Renal cortex interstitium (tissue), 11 donors: ENCODE data around the gene CD200R1. TPM values are rescaled to one million over a fixed set of nuclear protein-coding genes. Genes with fewer than 3 reads are reported as not detected.

Experiments
- DNase-seq, 11 donors: peaks; one replicate each; pipeline ENCODE4 v3.0.0-alpha.2; 2013; ENCODE audit warnings: low read depth in 9 of 11, low spot score in 4 of 11; ENCODE audit errors: extremely low read depth in 1 of 11
- polyA plus RNA-seq, 3 donors: library from polyadenylated mRNA; unstranded; fragments of 120-200 nt; gene quantifications; one replicate each; pipeline ENCODE4 v1.2.1, GENCODE V29; 2013; ENCODE audit not compliant: insufficient read length in 3 of 3

The CD200R1 gene
- polyA plus RNA-seq, 3 donors = 0.98 to 1.4 (median 1.0) TPM

DNA sequence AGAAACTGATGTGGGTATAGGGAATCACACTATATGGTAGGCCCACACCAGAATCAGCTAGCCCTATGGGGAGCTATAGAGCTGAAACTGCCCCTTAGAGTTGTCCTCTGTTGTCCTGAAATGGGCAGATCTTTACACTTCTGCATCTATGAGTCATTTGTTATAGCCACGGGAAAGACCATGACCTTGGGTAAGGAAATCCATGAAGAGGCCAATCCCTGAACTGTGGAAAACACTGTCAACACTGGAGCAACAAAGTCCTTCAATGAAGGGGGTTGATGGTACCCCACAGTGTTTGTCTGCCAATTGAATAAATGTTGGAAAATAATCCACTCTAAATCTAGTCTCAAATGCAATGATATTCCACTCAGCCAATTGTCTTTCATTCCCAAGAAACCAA is 5.2 kb upstream of the CD200R1 start:
- no peak for DNase-seq

DNA sequence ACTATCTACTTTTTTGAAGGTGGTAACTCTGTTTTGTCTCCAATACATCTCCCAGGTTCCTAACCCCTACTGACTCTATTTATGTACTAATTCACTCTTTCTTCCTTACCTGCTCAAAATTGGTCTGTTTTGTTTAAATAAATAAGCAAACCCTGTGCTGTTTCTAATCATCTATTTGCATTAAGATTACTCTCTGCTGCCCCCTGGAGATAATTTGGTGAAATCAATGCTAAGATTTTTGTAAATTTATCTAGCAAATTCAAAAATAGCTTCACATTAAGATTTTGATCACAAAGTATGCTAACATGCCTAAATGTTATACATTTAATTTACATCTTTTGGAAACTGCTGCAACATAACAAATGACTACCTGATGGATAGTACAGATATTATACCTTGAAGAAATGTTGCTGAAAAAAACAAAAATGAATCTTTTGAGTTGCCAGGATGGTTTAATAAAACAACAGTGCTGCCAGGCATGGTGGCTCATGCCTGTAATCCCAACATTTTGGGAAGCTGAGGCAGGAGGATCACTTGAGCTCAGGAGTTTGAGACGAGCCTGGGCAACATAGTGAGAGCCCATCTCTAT is 4.4 kb upstream of the CD200R1 start:
- peak in 5 of 11 donors; percentile 7 to 41 (median 27) for DNase-seq

DNA sequence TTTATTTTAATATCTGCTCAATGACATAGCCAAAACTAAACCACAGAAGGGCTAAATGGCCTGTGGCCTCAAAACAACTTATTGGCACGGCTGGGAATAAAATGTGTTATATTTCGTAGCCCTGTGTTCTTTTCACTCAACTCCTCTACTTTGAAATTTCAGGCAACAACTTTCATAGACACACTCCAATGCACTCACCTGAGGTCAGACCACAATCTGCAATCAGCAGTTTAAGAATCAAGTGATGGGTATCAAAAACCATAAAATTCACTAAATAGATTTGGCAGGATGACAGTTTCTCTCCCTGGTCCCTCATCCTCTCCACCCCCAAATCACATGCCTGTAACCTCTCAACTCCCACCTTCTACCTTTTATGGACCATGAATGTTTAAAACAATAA is 2.0 kb upstream of the CD200R1 start:
- DNase-seq = no peak

DNA sequence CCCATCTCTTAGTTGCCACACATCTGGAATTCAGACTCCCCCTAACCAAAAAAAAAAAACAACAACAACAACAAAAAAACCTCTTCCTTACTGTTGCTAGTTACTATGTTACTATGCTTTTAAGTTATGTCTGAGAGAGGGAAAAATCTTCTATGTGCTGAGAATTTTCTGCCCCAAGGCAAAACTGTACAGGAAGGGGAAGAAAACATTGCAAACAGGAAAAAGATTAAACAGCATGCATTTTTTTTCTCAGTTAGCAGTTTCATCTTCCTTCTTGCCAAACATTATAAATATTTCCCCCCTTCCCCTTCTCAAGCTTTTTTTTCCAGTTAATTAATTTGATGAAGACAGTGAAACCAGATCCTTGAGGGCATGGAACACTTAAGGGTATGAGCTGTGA is 1.1 kb upstream of the CD200R1 start:
- DNase-seq = no peak

DNA sequence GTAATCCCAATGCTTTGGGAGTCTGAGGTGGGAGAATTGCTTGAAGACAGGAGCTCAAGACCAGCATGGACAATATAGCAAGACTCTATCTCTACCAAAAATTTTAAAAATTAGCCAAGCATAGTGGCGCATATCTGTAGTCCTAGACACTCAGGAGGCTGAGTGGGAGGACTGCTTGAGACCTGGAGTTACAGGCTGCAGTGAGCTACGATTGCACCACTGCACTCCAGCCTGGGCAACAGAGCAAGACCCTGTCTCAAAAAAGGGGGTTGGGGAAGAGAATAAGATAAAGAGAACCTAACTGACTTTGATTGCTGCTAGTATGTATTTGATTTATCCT is 755 bp downstream of the CD200R1 start:
- DNase-seq = no peak

DNA sequence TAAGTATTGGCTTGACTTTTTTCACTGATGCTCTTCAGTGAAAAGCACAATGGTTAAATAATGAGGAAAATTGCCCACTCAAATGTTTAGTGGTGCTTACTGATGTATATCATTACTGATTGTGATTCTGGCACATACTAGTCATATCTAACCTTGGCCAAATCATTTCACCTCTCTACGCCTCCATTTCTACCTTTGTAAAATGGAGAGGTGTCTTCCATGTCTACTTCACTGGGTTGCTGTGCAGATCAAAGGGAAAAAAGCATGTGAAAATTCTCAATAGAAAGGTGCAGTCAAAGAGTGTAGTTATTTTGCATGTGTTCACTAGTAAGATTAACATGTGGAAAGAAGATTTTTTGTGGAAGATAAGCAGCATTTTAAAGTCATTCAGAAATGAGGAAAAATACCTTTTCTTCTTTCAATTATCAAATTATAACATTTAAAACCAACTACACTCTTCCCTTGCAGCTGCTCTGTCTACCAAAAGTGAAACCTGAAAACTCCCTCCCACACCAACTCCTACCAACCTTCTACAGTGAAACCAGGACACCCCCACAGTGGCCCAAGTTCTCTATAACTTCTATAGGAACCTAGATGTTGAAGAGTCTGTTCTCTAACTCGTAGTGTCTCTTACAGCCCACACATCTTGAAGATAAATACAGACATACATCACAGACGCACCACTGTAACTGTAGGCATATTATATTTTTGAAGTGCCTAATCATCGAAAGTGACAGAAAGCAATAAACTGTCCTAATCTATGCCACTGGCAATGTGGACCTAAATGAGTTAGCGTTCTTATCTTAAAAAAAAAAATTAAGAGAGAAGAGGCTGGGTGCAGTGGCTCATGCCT is 1.4 kb downstream of the CD200R1 start:
- DNase-seq = no peak

DNA sequence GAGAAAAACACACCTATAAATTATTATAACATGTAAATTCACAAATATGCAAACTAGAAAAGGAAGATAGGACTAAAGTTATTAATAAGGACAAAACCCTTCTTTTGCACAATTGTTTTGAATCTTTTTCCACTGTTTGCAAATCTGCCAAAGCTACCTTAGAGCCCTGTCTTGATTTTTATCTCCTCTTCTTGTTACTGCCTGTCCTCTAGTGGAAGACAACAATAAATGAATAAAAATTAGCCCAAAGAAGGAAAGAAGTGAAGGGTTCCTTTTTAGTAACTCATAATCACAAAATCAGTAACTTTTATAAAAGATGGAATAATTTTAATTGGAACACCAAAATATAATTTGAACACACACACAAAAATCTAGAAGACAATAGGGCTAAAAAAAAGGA is 2.7 kb downstream of the CD200R1 start:
- DNase-seq = no peak

DNA sequence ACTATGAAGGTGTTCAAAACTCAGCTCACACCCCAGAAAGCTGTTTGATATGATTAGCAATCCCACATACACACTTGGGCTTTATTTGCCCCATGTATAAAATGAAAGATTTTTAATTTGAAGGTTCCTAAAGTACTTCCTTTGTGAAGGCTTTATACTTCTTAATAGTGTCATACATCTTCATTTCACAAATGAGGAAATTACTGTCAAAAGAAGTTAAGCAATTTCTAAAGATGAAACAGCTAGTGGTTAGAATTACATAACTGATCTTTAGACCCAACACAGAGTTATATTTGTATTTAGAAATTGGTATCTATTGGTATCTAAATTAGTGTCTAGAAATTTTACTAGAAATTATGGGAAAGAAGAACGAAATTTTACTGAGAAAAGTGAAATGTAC is 7.1 kb downstream of the CD200R1 start:
- no peak for DNase-seq

DNA sequence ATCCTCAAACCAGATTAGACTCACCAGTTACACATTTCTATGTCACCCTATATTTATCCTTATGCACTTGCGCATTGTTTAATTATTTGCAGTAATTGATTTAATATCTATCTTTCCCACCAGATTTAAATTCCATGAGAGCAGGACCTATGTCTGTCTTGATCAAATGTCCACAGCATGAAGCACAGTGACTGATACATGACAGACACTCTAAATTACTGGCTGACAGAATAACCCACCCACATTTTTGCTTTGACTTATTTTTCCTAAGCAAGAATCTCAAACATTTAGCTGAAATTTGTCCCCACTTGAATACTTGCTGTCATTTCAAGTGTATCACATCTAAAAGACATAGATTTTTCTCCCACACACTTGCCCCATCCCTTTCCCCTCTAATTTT is 7.5 kb downstream of the CD200R1 start:
- DNase-seq = no peak

DNA sequence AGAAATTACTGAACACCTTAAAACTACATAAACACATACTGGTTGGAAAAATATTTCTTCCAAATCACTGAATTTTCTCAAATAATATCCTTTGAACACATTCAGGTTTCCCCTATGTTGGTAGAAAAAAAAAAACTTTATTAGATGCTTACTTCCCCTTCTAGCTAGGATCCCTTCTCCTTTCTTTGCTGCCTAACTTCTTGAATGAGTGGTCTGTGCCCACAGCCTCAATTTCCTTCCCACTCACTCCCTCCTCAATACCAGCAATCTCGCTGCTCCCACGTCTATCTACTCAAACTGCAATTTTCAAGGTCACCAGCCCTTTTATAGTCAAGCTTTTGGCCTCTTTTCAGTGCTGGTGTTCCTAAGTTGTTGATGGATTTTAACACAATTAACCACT is 8.3 kb downstream of the CD200R1 start:
- DNase-seq = no peak

DNA sequence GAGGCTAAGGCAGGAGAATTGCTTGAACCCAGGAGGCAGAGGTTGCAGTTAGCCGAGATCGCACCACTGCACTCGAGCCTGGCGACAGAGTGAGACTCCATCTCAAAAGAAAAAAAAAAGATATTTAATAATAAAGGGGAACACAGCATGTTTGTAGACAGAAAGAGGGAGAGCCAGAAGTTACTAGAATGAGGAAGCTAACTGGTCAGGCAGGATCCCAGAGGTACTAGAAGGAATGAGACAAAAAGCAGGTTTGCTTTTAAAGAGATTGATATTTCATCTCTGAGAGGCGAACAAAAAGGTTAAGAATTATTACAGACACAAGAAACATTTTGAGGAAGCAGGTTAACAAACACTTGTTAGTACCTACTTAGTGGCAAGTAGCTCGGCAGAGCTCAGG is 9.2 kb downstream of the CD200R1 start:
- no peak for DNase-seq

DNA sequence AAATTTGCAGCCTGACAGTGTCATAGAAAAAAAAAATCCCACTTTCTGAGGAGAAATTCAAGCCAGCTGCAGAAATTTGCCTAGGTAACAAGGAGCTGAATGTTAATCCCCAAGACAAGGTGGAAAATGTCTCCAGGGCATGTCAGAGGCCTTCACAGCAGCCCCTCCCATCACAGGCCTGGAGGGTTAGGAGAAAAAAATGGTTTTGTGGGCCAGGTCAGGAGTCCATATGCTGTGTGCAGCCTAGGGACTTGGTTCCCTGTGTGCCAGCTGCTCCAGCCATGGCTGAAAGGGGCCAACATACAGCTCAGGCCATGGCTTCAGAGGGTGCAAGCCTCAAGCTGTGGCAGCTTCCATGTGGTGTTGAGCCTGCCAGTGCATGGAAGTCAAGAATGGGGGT is 11.2 kb downstream of the CD200R1 start:
- DNase-seq = no peak

DNA sequence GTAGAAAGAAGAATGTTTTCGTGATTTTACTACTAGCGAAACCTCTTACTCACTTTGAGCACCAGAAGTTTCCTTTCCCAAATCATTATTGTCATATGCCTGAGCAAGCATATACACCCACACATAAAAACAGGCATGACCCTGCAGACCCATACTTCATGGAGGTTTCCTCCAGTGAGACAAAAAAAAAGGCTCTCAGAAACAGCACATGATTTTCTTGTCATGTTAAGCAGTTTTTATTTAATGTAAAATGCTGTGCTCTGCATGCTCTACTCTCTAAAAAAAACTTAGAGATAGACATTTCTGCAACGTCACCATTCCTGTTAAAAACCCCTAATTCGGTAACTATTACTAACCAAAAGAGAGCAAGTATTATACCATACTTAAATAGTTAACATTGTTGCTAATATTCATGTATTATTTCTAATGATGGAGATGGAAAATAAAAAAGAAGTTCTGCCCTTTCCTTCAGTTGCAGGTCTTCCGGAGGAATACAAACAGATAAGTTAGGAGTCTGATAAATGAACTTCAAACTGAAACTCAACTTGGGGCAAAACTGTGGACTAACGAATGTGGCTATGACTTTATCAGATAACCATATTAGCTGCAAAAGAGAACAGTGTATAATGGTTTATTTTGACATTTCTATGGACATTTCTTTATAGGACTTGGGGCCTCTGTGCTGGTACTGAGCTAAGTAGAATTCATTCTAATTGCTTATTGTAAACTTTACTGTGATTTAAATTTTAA is 15.9 kb downstream of the CD200R1 start:
- no peak for DNase-seq

DNA sequence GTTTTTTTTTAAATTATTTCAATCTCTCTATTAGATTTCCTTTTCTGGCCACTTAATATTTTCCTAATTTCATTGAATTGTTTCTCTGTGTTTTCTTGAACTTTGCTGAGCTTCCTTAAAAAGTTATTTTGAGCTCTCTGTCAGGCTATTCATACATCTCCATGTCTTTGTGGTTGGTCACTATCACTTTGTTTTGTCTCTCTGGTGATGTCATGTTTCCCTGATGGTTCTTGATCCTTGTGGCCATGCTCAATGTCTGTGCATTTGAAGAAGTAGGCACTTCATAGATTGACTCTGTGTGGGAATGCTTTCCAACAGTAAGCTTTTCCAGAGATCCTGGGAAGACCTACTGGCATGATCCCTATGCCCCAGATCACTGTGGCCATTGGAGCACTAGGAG is 18.6 kb downstream of the CD200R1 start:
- no peak for DNase-seq

DNA sequence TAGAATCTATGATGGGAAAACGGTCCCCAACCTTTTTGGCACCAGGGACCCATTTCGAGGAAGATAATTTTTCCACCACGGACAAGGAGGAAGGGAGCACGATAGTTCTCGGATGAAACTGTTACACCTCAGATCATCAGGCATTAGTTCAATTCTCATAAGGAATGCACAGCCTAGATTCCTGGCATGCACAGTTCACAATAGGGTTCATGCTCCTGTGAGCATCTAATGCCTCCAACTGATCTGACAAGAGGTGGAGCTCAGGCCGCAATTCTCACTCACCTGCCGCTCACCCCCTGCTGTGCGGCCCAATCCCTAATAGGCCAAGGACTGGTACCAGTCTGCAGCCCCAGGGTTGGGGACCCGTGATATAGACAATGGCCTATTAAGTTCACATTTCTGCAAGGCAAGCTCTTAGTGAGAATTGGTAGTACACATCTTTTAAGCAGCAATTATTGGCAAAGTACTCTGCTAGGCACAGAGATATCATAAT is 26.5 kb downstream of the CD200R1 start:
- no peak for DNase-seq

DNA sequence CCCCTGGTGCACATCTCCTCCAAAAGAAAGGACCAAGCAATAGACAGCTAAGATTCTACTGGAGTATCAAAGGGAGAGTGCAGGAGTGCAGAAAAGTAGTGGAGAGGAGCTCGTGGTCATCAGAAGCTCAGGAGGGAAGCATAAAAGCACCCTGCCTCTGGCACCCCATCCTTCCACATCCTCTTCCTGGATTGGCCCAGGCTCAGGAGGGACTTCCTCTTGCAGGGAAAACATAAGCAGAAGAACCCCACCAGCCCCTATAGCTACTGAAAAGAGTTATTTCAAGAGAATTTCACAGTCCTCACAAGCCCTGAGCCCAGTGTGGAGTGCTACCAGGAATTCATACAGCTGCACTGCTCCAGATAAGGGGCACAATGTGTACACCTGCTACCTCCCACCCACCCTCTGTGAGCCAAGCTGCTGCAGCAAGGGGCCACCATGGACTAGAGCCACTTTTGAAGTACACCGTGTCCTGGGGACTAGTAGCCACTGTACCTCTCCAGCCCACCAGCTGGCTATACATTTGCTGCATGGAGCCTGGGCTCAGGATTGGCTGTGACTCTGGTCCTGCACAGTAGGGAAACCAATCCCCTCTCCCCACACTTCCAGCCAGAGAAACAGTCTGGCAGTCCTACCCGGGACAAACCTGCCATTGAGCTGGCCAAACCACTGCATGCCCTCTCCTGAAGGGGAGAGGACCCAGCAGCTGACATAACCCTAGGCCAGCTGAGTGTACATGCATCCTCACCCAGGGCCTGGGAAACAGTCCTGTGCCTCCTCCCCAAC is 43.0 kb downstream of the CD200R1 start:
- DNase-seq = no peak

DNA sequence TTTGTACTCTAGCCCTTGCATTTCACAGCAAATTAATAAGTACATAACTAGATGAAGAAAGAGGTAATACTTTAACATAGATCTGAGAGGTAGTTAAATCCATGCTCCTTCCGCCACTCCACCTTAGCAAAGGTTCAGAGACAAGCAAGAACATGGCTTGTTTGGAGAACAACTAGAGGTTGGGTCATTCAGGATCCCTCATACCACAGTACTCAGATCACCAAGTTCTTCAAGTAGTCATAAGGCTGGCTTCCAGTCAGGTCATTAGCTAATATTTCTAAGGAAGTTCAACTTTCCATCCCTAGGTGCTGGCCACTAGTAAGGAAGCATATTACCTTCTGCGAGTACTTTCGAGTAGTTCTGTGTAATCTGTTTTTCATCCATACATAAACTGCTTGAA is 44.1 kb downstream of the CD200R1 start:
- DNase-seq = no peak

DNA sequence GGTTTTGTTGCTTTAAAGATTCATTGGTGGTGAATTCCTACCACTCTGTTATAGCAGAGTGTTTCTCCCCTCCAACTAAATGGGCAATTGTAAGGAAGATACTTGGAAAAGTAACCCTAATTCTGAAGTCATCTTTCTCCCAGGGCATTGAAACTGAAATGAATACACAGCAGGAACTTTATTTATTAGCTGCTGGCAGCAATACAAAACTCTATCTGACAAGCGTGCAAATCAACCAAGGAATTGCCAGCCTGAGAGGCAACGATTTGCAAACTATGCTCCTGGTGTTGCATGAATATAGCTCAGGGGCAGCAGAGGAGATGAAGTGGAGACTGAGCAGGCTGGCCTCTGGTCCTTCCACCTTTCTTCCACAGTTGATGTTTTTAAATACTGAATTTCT is 48.9 kb downstream of the CD200R1 start:
- DNase-seq = no peak

DNA sequence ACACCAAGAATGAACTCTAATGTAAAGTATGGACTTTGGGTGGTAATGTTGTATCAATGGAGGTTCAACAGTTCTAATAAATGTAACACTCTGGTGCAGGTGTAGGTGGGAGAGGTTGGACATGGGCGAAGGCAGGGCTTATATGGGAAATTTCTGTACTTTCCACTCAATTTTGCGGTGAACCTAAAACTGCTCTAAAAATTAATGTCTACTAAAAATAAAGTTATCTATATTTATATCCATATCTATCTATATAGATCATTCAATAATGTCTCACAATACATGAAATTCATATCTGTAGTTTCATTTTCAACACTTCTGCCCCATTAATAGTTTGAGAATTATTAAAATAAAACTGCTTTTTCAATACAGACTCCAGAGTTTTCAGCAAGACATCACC is 49.3 kb downstream of the CD200R1 start:
- no peak for DNase-seq
